CD14-positive monocyte (primary cell): Measurements from ENCODE around the gene IL18R1. TPM values are rescaled to one million over a fixed set of nuclear protein-coding genes. Genes with fewer than 3 reads are reported as not detected.
A peak's percentile ranks its signal among the peaks of the same experiment; 100 is the strongest.

ENCODE experiments used
- DNase-seq, 3 donors: peaks; one replicate each; pipeline ENCODE4 v3.0.0-alpha.2; 2011 to 2022
- H2AFZ ChIP-seq: 2 replicates; pipeline ENCODE4 v1.6.0; 2012; ENCODE audit warnings: mild to moderate bottlenecking, low read depth, low read length, inconsistent platforms; ENCODE audit not compliant: insufficient read depth, poor library complexity, severe bottlenecking
- H3K27ac ChIP-seq, 2 donors: 1 replicate in 1 of 2; 2 replicates in 1 of 2; pipeline ENCODE4 v1.5.1; 2012 to 2013; ENCODE audit warnings: low read length in 2 of 2, control low read depth in 1 of 2, inconsistent platforms in 1 of 2, low read depth in 1 of 2, mild to moderate bottlenecking in 1 of 2
- H3K27me3 ChIP-seq, 2 donors: one replicate each; pipeline versions ENCODE4 v1.6.0 to v1.6.1; 2011 to 2013; ENCODE audit warnings: low read length in 2 of 2; ENCODE audit not compliant: control insufficient read depth in 2 of 2, insufficient read depth in 2 of 2
- H3K36me3 ChIP-seq, 2 donors: replicated peaks in 1 of 2; 1 replicate in 1 of 2; 2 replicates in 1 of 2; pipeline versions ENCODE4 v1.5.1 to v1.6.1; 2012 to 2013; ENCODE audit warnings: low read length in 2 of 2, control low read depth in 1 of 2, inconsistent platforms in 1 of 2, mild to moderate bottlenecking in 1 of 2; ENCODE audit not compliant: insufficient read depth in 2 of 2, control insufficient read depth in 1 of 2
- H3K4me1 ChIP-seq, 2 donors: 1 replicate in 1 of 2; 2 replicates in 1 of 2; pipeline versions ENCODE4 v1.5.1 to v1.6.1; 2012 to 2013; ENCODE audit warnings: low read length in 2 of 2, control low read depth in 1 of 2, inconsistent platforms in 1 of 2, mild to moderate bottlenecking in 1 of 2, moderate library complexity in 1 of 2; ENCODE audit not compliant: insufficient read depth in 2 of 2, control insufficient read depth in 1 of 2
- H3K4me2 ChIP-seq: replicated peaks from 2 replicates; pipeline ENCODE3; 2012; ENCODE audit warnings: low read length, moderate library complexity, mild to moderate bottlenecking; ENCODE audit not compliant: poor library complexity, severe bottlenecking; ENCODE audit errors: extremely low read depth
- H3K4me3 ChIP-seq, 3 experiments: fragments of 200-600 bp in 1 of 3; sonication (generic) in 1 of 3; replicated peaks in 1 of 3; 1 replicate in 2 of 3; 2 replicates in 1 of 3; pipeline ENCODE4 v1.5.1; 2011 to 2013; ENCODE audit warnings: low read length in 3 of 3, mild to moderate bottlenecking in 3 of 3, control low read depth in 2 of 3, low read depth in 2 of 3, inconsistent platforms in 1 of 3, moderate library complexity in 1 of 3
- H3K79me2 ChIP-seq: 2 replicates; pipeline ENCODE4 v1.6.0; 2012; ENCODE audit warnings: mild to moderate bottlenecking, control low read depth, inconsistent platforms, low read length, moderate library complexity; ENCODE audit not compliant: insufficient read depth
- H3K9ac ChIP-seq: 2 replicates; pipeline ENCODE4 v1.6.0; 2017; ENCODE audit warnings: low read length, mild to moderate bottlenecking; ENCODE audit not compliant: insufficient read depth, poor library complexity, severe bottlenecking
- H3K9me3 ChIP-seq, 2 donors: replicated peaks in 1 of 2; 1 replicate in 1 of 2; 2 replicates in 1 of 2; pipeline versions ENCODE4 v1.5.1 to v1.6.1; 2012 to 2013; ENCODE audit warnings: low read length in 2 of 2, control low read depth in 1 of 2; ENCODE audit not compliant: control insufficient read depth in 1 of 2, insufficient read depth in 1 of 2
- H4K20me1 ChIP-seq: 2 replicates; pipeline ENCODE4 v1.6.0; 2012; ENCODE audit warnings: mild to moderate bottlenecking, low read length, control low read depth, moderate library complexity; ENCODE audit not compliant: insufficient read depth
- H3K27ac Mint-ChIP-seq, 7 donors: one replicate each; pipeline ENCODE4 v1.8.0; 2020; ENCODE audit warnings: mild to moderate bottlenecking in 7 of 7, mixed read lengths in 7 of 7, moderate library complexity in 6 of 7, inconsistent platforms in 2 of 7
- H3K27me3 Mint-ChIP-seq, 3 donors: one replicate each; pipeline ENCODE4 v1.8.0; 2021 to 2022; ENCODE audit warnings: low read depth in 3 of 3, mild to moderate bottlenecking in 3 of 3, mixed read lengths in 3 of 3, moderate library complexity in 3 of 3, inconsistent platforms in 1 of 3
- H3K36me3 Mint-ChIP-seq, 2 donors: one replicate each; pipeline ENCODE4 v1.8.0; 2020; ENCODE audit warnings: mixed read lengths in 2 of 2, inconsistent platforms in 1 of 2, mild to moderate bottlenecking in 1 of 2
- H3K4me1 Mint-ChIP-seq: one replicate; pipeline ENCODE4 v1.8.0; 2020; ENCODE audit warnings: mild to moderate bottlenecking, mixed read lengths
- H3K4me3 Mint-ChIP-seq, 2 donors: one replicate each; pipeline ENCODE4 v1.8.0; 2020; ENCODE audit warnings: mild to moderate bottlenecking in 2 of 2, mixed read lengths in 2 of 2, moderate library complexity in 1 of 2
- H3K9me3 Mint-ChIP-seq, 7 donors: one replicate each; pipeline ENCODE4 v1.8.0; 2020 to 2022; ENCODE audit warnings: mixed read lengths in 7 of 7, mild to moderate bottlenecking in 6 of 7, moderate library complexity in 6 of 7, inconsistent platforms in 2 of 7
- WGBS: methylation state at CpG from one replicate; pipeline ENCODE4 v1.1.5; 2013; ENCODE audit warnings: missing lambda C conversion rate; ENCODE audit not compliant: insufficient coverage; 5-methylcytosine and 5-hydroxymethylcytosine counted together
- intact Hi-C, 2 donors: fragments of 100-400 bp; cut with micrococcal nuclease; formaldehyde crosslinking; loops; one replicate each; pipeline versions ENCODE4 v1.15.0 to v1.15.1; 2023
- polyA plus RNA-seq, 3 donors: library from polyadenylated mRNA; depleted of rRNA in 1 of 3; unstranded in 2 of 3; stranded (reverse) in 1 of 3; fragments of 300-500 nt in 2 of 3; fragments of >200 nt in 1 of 3; fragmentation: Illumina TruSeq in 2 of 3; gene quantifications; 1 replicate in 2 of 3; 2 replicates in 1 of 3; pipeline ENCODE4 v1.2.3, GENCODE V29; 2012 to 2021
- TF ChIP-seq, protein P1 (sequence below): fragments of 200-600 bp; IDR thresholded peaks from one replicate; pipeline ENCODE4 v1.8.0; 2022; ENCODE audit warnings: antibody characterized with exemption, mild to moderate bottlenecking

IL18R1 gene
- polyA plus RNA-seq, 3 donors: 0.03 to 0.15 (median 0.11) TPM

DNA sequence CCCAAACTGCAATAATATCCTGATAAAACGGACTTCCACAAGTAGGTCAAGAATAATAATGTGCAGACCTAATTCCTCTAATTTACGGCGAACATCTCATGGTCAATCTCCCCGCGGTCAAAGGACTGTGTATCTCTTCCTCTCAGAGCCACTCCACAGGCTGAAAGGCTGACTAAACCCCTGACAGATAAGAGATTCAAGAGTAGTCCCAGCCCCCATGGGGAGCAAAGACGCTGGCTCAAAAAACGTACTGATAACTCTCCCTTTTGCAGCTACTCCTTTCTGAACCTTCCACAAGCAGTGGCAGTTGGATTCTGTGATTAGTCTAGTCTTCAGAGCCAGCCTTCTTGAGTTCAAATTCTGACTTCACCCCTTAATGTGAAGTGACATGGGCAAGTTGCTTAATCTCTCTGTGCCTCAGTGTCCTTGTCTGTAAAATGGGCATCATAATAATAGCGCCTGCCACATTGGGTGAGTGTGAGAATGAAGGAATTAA is 19.7 kb upstream of the IL18R1 start:
- intact Hi-C loops: no loop called here

DNA sequence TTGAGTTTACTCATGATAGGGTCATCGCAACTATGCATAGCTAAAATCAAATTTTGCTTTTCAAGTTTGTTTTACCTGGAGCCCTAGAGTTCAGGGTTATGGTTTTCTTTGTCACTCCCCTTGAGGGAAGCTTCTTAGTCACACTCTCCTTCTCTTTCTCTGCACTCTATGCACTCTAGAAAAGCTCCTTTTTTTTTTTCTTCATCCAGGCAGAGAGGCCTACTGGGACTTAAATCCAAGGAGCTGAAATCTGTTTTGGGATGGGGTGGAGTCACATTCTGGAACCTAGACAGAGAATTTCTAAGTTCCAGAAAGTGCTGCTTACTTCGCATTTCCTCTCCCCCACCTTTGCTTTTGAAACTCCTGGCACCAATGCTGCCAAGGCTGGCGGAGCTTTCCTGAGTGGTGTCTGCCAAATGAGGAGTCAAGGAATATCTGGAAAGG is 19.1 kb upstream of the IL18R1 start:
- no peak for DNase-seq
- no peaks in the 10 kb centered on the region for H3K36me3 Mint-ChIP-seq
- Histone ChIP-seq H4K20me1 (no peaks in the 10 kb centered on the region), H3K27ac (no peak overlapping the region), H3K36me3 (no peaks in the 10 kb centered on the region), H3K9me3 (no peaks in the 10 kb centered on the region), H3K27me3 (peaks cover 12 to 15% of the 10 kb centered on the region in 2 donors), H2AFZ (no peak overlapping the region), H3K4me1 (no peaks in the 10 kb centered on the region), H3K4me3 (no peak overlapping the region), H3K9ac (no peak overlapping the region), H3K79me2 (no peaks in the 10 kb centered on the region), H3K4me2 (no peak overlapping the region)
- peaks cover 0 to 7% (median 0%) of the 10 kb centered on the region in 7 donors for H3K9me3 Mint-ChIP-seq
- H3K27ac Mint-ChIP-seq: no peak overlapping the region
- H3K4me3 Mint-ChIP-seq: peak overlapping the region in 1 of 2 donors; percentile 28
- peaks cover 13 to 30% (median 13%) of the 10 kb centered on the region in 3 donors for H3K27me3 Mint-ChIP-seq
- WGBS: 92% methylated on average over 2 of the region's 3 CpGs
- intact Hi-C loops: no loop called here
- H3K4me1 Mint-ChIP-seq: peaks cover 5% of the 10 kb centered on the region
- TF ChIP-seq, protein P1, sequence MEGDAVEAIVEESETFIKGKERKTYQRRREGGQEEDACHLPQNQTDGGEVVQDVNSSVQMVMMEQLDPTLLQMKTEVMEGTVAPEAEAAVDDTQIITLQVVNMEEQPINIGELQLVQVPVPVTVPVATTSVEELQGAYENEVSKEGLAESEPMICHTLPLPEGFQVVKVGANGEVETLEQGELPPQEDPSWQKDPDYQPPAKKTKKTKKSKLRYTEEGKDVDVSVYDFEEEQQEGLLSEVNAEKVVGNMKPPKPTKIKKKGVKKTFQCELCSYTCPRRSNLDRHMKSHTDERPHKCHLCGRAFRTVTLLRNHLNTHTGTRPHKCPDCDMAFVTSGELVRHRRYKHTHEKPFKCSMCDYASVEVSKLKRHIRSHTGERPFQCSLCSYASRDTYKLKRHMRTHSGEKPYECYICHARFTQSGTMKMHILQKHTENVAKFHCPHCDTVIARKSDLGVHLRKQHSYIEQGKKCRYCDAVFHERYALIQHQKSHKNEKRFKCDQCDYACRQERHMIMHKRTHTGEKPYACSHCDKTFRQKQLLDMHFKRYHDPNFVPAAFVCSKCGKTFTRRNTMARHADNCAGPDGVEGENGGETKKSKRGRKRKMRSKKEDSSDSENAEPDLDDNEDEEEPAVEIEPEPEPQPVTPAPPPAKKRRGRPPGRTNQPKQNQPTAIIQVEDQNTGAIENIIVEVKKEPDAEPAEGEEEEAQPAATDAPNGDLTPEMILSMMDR: no peak

More for the DNA sequence above, 19.7 kb upstream of the IL18R1 start:
- H3K4me1 ChIP-seq: no peaks in the 10 kb centered on the region
- 14% methylated on average over 5 of the region's 8 CpGs for WGBS
- no peak overlapping the region for H3K27ac ChIP-seq
- Mint-ChIP-seq H3K4me1 (peaks cover 4% of the 10 kb centered on the region), H3K27me3 (peaks cover 13 to 30% (median 15%) of the 10 kb centered on the region in 3 donors), H3K9me3 (peaks cover 0 to 7% (median 0%) of the 10 kb centered on the region in 7 donors), H3K4me3 (peak overlapping the region in 1 of 2 donors; percentile 13), H3K36me3 (no peaks in the 10 kb centered on the region), H3K27ac (no peak overlapping the region)
- no peaks in the 10 kb centered on the region for H3K36me3 ChIP-seq
- TF ChIP-seq, protein P1: no peak
- H2AFZ ChIP-seq: no peak overlapping the region
- no peak overlapping the region for H3K4me3 ChIP-seq
- no peak overlapping the region for H3K9ac ChIP-seq
- no peaks in the 10 kb centered on the region for H3K79me2 ChIP-seq
- no peak for DNase-seq
- H3K27me3 ChIP-seq: peaks cover 12 to 15% of the 10 kb centered on the region in 2 donors
- H4K20me1 ChIP-seq: no peaks in the 10 kb centered on the region
- no peak overlapping the region for H3K4me2 ChIP-seq
- H3K9me3 ChIP-seq: no peaks in the 10 kb centered on the region
